ENCODE measurements around the gene TTC8. TPM values are rescaled to one million over a fixed set of nuclear protein-coding genes. Genes with fewer than 3 reads are reported as not detected.

Gene TTC8
- total RNA-seq (2014; rRNA removed; shearing (Covaris generic)): 20.3 and 23.3 TPM in 2 replicates

GRCh38 chr14:88824314-88825077 lies at the start of gene TTC8:
Gene TTC8 (plus strand): TSS chr14:88824651. CDS start chr14:88824708, 57 bp downstream.

GRCh38 chr14:88792473-88793258 lies 31.8 kb upstream of the TTC8 start, which contains the start of gene EML5:
Gene EML5 (minus strand): TSS chr14:88792953. CDS start chr14:88792503, 450 bp downstream.

Small RNA genes within 50 kb of the gene (small RNA-seq; reads per million reads assigned to genes)
- gene RF00019: not detected
- gene RNU4-92P: not detected

Other genes starting within 250 kb of the TTC8 start
- 2.8 and 3.6 TPM in 2 replicates for gene EML5, start 31.7 kb upstream of the TTC8 start, total RNA-seq (2014; rRNA removed; shearing (Covaris generic))

All from A375 (cell line).